ENCODE measurements around the gene MPZL1.

DNA sequence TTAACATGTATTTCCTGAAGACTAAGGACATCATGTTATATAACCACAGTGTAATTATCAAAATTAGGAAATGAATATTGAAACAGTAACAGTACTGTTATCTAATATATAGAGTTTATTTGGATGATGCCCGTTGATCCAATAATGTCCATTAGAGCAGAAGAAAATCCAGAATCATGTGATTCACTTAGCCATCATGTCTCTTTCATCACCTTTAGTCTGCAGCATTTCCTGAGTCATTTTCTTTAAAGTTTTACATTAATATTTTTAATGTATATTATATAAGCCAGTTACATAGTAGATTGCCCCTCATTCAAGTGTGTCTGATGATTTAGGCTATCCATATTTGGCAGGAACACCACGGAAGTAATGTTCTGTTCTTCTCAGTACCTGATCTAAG is 28.9 kb downstream of the MPZL1 start:
- TF ChIP-seq, protein P1, sequence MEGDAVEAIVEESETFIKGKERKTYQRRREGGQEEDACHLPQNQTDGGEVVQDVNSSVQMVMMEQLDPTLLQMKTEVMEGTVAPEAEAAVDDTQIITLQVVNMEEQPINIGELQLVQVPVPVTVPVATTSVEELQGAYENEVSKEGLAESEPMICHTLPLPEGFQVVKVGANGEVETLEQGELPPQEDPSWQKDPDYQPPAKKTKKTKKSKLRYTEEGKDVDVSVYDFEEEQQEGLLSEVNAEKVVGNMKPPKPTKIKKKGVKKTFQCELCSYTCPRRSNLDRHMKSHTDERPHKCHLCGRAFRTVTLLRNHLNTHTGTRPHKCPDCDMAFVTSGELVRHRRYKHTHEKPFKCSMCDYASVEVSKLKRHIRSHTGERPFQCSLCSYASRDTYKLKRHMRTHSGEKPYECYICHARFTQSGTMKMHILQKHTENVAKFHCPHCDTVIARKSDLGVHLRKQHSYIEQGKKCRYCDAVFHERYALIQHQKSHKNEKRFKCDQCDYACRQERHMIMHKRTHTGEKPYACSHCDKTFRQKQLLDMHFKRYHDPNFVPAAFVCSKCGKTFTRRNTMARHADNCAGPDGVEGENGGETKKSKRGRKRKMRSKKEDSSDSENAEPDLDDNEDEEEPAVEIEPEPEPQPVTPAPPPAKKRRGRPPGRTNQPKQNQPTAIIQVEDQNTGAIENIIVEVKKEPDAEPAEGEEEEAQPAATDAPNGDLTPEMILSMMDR (IDR thresholded peaks at IDR 0.05; ENCODE audit: low read depth, low read length, missing input control): no peak
- TF ChIP-seq, protein P2, sequence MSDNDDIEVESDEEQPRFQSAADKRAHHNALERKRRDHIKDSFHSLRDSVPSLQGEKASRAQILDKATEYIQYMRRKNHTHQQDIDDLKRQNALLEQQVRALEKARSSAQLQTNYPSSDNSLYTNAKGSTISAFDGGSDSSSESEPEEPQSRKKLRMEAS (IDR thresholded peaks at IDR 0.05): no peak
- TF ChIP-seq, protein P3, sequence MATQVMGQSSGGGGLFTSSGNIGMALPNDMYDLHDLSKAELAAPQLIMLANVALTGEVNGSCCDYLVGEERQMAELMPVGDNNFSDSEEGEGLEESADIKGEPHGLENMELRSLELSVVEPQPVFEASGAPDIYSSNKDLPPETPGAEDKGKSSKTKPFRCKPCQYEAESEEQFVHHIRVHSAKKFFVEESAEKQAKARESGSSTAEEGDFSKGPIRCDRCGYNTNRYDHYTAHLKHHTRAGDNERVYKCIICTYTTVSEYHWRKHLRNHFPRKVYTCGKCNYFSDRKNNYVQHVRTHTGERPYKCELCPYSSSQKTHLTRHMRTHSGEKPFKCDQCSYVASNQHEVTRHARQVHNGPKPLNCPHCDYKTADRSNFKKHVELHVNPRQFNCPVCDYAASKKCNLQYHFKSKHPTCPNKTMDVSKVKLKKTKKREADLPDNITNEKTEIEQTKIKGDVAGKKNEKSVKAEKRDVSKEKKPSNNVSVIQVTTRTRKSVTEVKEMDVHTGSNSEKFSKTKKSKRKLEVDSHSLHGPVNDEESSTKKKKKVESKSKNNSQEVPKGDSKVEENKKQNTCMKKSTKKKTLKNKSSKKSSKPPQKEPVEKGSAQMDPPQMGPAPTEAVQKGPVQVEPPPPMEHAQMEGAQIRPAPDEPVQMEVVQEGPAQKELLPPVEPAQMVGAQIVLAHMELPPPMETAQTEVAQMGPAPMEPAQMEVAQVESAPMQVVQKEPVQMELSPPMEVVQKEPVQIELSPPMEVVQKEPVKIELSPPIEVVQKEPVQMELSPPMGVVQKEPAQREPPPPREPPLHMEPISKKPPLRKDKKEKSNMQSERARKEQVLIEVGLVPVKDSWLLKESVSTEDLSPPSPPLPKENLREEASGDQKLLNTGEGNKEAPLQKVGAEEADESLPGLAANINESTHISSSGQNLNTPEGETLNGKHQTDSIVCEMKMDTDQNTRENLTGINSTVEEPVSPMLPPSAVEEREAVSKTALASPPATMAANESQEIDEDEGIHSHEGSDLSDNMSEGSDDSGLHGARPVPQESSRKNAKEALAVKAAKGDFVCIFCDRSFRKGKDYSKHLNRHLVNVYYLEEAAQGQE (IDR thresholded peaks at IDR 0.05): no peak
- TF ChIP-seq HNF4G (IDR thresholded peaks at IDR 0.05) (no peak), EGR1 (IDR thresholded peaks at IDR 0.05; ENCODE audit: low read depth in 2 of 2) (no peak), TAF1 (conservative IDR thresholded peaks at IDR 0.05) (no peak), RXRA (IDR thresholded peaks at IDR 0.05) (no peak)

Measured in liver (tissue), 3 donors.